Activated CD8-positive, alpha-beta T cell treated with anti-CD3 and anti-CD28 coated beads for 36 hours (primary cell): Measurements from ENCODE around the gene TBC1D1. TPM values are rescaled to one million over a fixed set of nuclear protein-coding genes. Genes with fewer than 3 reads are reported as not detected.

ENCODE experiments used
- ATAC-seq: fragments of 200-7000 bp; cut with Tn5 transposase; one replicate; pipeline ENCODE4 v1.10.0; 2021; ENCODE audit warnings: mild to moderate bottlenecking, moderate library complexity
- CTCF ChIA-PET: fragments of 350-600 bp; sonication (Branson Sonifier 250); formaldehyde crosslinking; loops from one replicate; lab custom pipeline; 2021; ENCODE audit warnings: antibody characterized with exemption; lab: Charles Lee
- POLR2A ChIA-PET: fragments of 350-600 bp; sonication (Branson Sonifier 250); formaldehyde crosslinking; loops from one replicate; lab custom pipeline; 2021; ENCODE audit warnings: antibody characterized with exemption; lab: Charles Lee
- DNase-seq: peaks from one replicate; pipeline ENCODE4 v3.0.0-alpha.2; 2020
- H3K27ac Mint-ChIP-seq: one replicate; pipeline ENCODE4 v1.8.0; 2021; ENCODE audit warnings: mild to moderate bottlenecking, mixed read lengths
- H3K27me3 Mint-ChIP-seq: one replicate; pipeline ENCODE4 v1.8.0; 2021; ENCODE audit warnings: mixed read lengths
- H3K36me3 Mint-ChIP-seq: one replicate; pipeline ENCODE4 v1.8.0; 2021; ENCODE audit warnings: low read depth, mixed read lengths
- H3K4me1 Mint-ChIP-seq: one replicate; pipeline ENCODE4 v1.8.0; 2021; ENCODE audit warnings: low read depth, mixed read lengths
- H3K4me3 Mint-ChIP-seq: one replicate; pipeline ENCODE4 v1.8.0; 2021; ENCODE audit warnings: mild to moderate bottlenecking, moderate library complexity, mixed read lengths
- H3K9me3 Mint-ChIP-seq: one replicate; pipeline ENCODE4 v1.8.0; 2021; ENCODE audit warnings: mixed read lengths
- intact Hi-C: fragments of 100-400 bp; cut with micrococcal nuclease; formaldehyde crosslinking; loops from one replicate; pipeline ENCODE4 v1.10.0; 2022
- total RNA-seq, 2 experiments: library from RNA; stranded (reverse); gene quantifications; one replicate each; pipeline ENCODE4 v1.2.3, GENCODE V29; 2021
- TF ChIP-seq, protein P1 (sequence below): fragments of 200-600 bp; IDR thresholded peaks from one replicate; pipeline ENCODE4 v1.8.0; 2022; ENCODE audit warnings: antibody characterized with exemption, mild to moderate bottlenecking

Gene TBC1D1
- total RNA-seq, 2 experiments from 2014 or later, result 79.4 to 91.4 TPM

DNA sequence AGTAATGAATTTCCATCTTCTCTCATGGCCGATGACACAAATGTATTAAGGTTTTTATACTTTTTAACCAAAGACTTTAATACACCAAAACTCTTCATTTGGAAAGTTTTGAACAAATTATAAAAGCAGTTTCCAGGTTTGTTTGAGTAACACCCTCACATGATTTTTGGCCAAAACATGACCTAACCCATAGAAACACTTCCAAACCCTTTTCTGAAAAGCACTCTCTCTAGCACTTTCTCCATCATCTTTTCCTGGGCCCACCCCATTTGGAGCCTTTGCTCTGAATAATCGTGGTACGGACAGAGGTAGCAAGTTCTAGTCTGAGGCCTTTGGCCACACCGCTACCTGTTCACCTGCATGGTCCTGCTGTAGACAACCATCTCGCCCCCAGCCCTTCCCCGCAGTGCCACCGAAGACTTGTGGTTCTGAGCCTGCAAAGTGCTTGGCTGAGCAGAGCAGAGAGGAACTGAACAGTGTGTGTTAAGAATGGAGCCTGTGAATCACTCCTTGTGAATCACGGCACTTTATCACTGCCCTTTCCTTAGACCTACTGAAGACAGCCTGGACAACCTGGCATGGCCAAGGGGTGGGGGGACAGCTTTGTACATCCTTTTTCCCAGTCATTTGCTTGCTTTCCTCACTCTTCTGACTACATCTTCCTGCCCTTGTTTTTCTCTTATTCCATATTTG, 251.1 kb downstream of the TBC1D1 start:
- no peak for ATAC-seq
- H3K4me1 Mint-ChIP-seq, result no peaks in the 10 kb centered on the region
- ChIA-PET CTCF (no interaction called here), POLR2A (no interaction called here)
- peaks cover 29% of the 10 kb centered on the region for H3K36me3 Mint-ChIP-seq
- no peak overlapping the region for H3K27ac Mint-ChIP-seq
- H3K4me3 Mint-ChIP-seq, result no peak overlapping the region
- TF ChIP-seq, protein P1, sequence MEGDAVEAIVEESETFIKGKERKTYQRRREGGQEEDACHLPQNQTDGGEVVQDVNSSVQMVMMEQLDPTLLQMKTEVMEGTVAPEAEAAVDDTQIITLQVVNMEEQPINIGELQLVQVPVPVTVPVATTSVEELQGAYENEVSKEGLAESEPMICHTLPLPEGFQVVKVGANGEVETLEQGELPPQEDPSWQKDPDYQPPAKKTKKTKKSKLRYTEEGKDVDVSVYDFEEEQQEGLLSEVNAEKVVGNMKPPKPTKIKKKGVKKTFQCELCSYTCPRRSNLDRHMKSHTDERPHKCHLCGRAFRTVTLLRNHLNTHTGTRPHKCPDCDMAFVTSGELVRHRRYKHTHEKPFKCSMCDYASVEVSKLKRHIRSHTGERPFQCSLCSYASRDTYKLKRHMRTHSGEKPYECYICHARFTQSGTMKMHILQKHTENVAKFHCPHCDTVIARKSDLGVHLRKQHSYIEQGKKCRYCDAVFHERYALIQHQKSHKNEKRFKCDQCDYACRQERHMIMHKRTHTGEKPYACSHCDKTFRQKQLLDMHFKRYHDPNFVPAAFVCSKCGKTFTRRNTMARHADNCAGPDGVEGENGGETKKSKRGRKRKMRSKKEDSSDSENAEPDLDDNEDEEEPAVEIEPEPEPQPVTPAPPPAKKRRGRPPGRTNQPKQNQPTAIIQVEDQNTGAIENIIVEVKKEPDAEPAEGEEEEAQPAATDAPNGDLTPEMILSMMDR, result no peak
- intact Hi-C loops, result no loop called here
- no peak for DNase-seq
- no peaks in the 10 kb centered on the region for H3K27me3 Mint-ChIP-seq
- no peaks in the 10 kb centered on the region for H3K9me3 Mint-ChIP-seq

DNA sequence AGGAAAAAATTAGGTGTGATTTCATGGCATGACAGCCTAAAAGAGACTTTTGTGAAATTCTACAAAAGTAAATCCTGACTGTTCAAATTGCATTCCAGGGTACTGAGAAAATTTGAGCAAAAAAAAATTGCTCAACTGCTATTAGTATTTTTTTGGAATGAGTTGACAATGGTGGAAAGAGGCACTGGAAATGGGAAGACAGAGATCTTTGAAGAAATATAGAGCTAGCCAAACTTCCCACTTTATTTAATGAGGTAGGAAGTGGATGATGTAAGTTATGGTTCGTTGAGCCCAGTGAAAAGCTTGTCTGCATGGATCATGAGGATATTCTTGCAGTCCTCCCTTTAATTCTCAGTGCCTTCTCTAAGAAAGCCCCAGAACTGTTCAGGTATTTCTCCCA, 253.1 kb downstream of the TBC1D1 start:
- Mint-ChIP-seq H3K27me3 (peaks cover 1% of the 10 kb centered on the region), H3K27ac (no peak overlapping the region)
- POLR2A ChIA-PET, result interaction anchor here (0.9 to 1.2 kb wide), 2 partner anchors 11 to 19 kb away, joined by 3 to 5 read pairs; no protein-coding TSS in a partner anchor

DNA sequence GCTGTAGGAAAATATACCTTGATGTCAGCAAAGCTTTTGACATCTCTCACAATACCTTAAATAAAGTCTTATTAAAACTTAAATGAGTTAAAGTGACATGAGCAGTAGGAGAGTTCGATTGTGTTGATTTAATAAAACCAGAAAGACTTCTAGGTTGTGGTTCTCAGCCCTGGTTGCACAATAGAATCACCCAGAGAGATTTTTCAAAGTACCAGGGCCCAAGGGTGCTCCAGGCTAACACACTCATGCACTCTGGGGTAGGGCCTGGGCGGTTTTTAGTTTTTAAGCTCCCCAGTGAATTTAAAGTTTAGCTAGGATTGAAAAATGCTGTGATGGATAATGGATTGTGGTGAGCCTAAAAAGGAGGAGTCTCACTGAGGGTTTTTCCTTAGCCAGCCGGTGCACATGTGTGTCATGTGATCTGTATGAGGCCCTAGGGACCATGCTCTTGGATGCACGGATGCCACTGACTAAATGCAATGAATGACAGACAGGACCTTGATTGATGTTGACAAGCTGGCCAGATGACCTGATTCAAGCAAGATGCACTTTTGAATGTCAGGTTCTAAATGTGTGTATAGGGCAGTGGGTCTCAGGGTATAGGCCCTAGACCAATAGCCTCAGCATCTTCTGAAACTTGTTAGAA, 254.3 kb downstream of the TBC1D1 start:
- TF ChIP-seq, protein P1, result no peak
- H3K4me3 Mint-ChIP-seq, result no peak overlapping the region
- DNase-seq, result no peak
- H3K27ac Mint-ChIP-seq, result no peak overlapping the region
- H3K27me3 Mint-ChIP-seq, result peaks cover 1% of the 10 kb centered on the region
- intact Hi-C loops, result no loop called here
- ChIA-PET POLR2A (interaction anchor here (0.9 to 1.2 kb wide), 2 partner anchors 12 to 18 kb away, joined by 3 to 5 read pairs; no protein-coding TSS in a partner anchor), CTCF (interaction anchor here (0.6 to 1.0 kb wide), 3 partner anchors 15 to 33 kb away, joined by 3 to 4 read pairs (median 4); no protein-coding TSS in a partner anchor)
- H3K9me3 Mint-ChIP-seq, result no peaks in the 10 kb centered on the region
- H3K36me3 Mint-ChIP-seq, result peaks cover 5% of the 10 kb centered on the region
- no peak for ATAC-seq
- no peaks in the 10 kb centered on the region for H3K4me1 Mint-ChIP-seq

More for the DNA sequence above, 253.1 kb downstream of the TBC1D1 start:
- CTCF ChIA-PET, result interaction anchor here (0.9 kb wide), 1 partner anchor 505 kb away, joined by 3 read pairs; no protein-coding TSS in a partner anchor
- H3K4me1 Mint-ChIP-seq, result no peaks in the 10 kb centered on the region
- no peak overlapping the region for H3K4me3 Mint-ChIP-seq
- ATAC-seq (no peak), DNase-seq (no peak)
- intact Hi-C loops, result no loop called here
- H3K9me3 Mint-ChIP-seq, result no peaks in the 10 kb centered on the region
- peaks cover 16% of the 10 kb centered on the region for H3K36me3 Mint-ChIP-seq
- TF ChIP-seq, protein P1, result no peak

DNA sequence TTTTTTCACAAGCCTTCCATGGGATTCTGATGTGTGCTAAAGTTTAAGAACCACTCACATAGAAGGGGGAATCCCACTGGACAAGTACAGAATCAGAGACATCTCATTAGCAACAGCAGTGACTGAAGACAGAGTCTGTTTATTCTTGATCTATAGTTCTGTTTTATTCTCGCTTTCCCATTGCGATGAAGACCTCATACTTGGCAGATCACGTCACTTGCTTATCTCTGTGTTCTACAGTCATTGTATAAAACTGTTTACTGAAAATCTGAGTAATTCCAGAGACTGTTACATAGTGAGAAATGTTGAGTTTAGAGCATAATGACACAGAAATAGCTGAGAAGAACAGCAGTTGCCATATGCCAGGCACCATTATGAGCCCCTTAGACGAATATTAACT, 254.9 kb downstream of the TBC1D1 start:
- CTCF ChIA-PET, result interaction anchor here (0.6 kb wide), 1 partner anchor 28 kb away, joined by 3 read pairs; no protein-coding TSS in a partner anchor
- H3K27ac Mint-ChIP-seq, result no peak overlapping the region

More for the DNA sequence above, 254.9 kb downstream of the TBC1D1 start:
- Mint-ChIP-seq H3K4me3 (no peak overlapping the region), H3K4me1 (no peaks in the 10 kb centered on the region), H3K9me3 (no peaks in the 10 kb centered on the region), H3K27me3 (peaks cover 1% of the 10 kb centered on the region), H3K36me3 (peaks cover 1% of the 10 kb centered on the region)
- intact Hi-C loops, result no loop called here
- ATAC-seq, result no peak
- POLR2A ChIA-PET, result no interaction called here
- TF ChIP-seq, protein P1, result no peak
- DNase-seq, result no peak
